HepG2 (cell line): Measurements from ENCODE around the gene OTUB2. TPM values are rescaled to one million over a fixed set of nuclear protein-coding genes. Genes with fewer than 3 reads are reported as not detected.

Experiments used
- ARNT ChIP-seq: fragments of 450-650 bp; IDR thresholded peaks from 2 replicates; pipeline ENCODE4 v1.6.1; 2017
- ATF3 ChIP-seq: sonication (generic); formaldehyde crosslinking; IDR thresholded peaks from 2 replicates; pipeline ENCODE4 v1.4.0; 2020; ENCODE audit warnings: missing genetic modification reagents
- CENPT ChIP-seq: sonication (generic); formaldehyde crosslinking; IDR thresholded peaks from 2 replicates; pipeline ENCODE4 v1.8.0; 2022; ENCODE audit warnings: low read depth, mild to moderate bottlenecking, moderate library complexity, missing genetic modification reagents
- DNMT1 ChIP-seq: sonication (generic); formaldehyde crosslinking; IDR thresholded peaks from 2 replicates; pipeline ENCODE4 v1.5.1; 2020; ENCODE audit warnings: mild to moderate bottlenecking, missing genetic modification reagents
- DPF2 ChIP-seq: sonication (generic); formaldehyde crosslinking; IDR thresholded peaks from 2 replicates; pipeline ENCODE4 v1.4.0; 2020; ENCODE audit warnings: mild to moderate bottlenecking, low read depth, missing genetic modification reagents, borderline replicate concordance
- E2F1 ChIP-seq: sonication (generic); formaldehyde crosslinking; IDR thresholded peaks from 2 replicates; pipeline ENCODE4 v1.5.0; 2020; ENCODE audit warnings: missing genetic modification reagents
- ETV6 ChIP-seq: sonication (generic); formaldehyde crosslinking; conservative IDR thresholded peaks from 2 replicates; pipeline ENCODE4 v1.4.0; 2020; ENCODE audit warnings: missing genetic modification reagents
- HOXA7 ChIP-seq: sonication (generic); formaldehyde crosslinking; IDR thresholded peaks from 2 replicates; pipeline ENCODE4 v1.8.1; 2022; ENCODE audit warnings: mild to moderate bottlenecking, missing genetic modification reagents, moderate library complexity
- KMT2B ChIP-seq: IDR thresholded peaks from 2 replicates; pipeline ENCODE4 v1.6.1; 2016; ENCODE audit warnings: missing genetic modification reagents, missing compliant biosample characterization
- MIXL1 ChIP-seq: IDR thresholded peaks from 2 replicates; pipeline ENCODE4 v1.6.1; 2016
- MTERF4 ChIP-seq: sonication (generic); formaldehyde crosslinking; IDR thresholded peaks from 2 replicates; pipeline ENCODE4 v1.8.0; 2023; ENCODE audit warnings: mild to moderate bottlenecking, missing genetic modification reagents
- NR0B2 ChIP-seq: sonication (generic); formaldehyde crosslinking; IDR thresholded peaks from 2 replicates; pipeline ENCODE4 v1.4.0; 2020; ENCODE audit warnings: mild to moderate bottlenecking, missing genetic modification reagents
- NR2F1 ChIP-seq, 2 experiments: fragments of 450-650 bp in 1 of 2; formaldehyde crosslinking in 1 of 2; IDR thresholded peaks; 2 replicates each; pipeline versions ENCODE4 v1.5.0 to v1.6.1; 2016 to 2020; ENCODE audit warnings: mild to moderate bottlenecking in 1 of 2, missing compliant biosample characterization in 1 of 2, missing genetic modification reagents in 1 of 2, moderate library complexity in 1 of 2
- RAD51 ChIP-seq: fragments of 450-650 bp; IDR thresholded peaks from 2 replicates; pipeline ENCODE4 v1.6.1; 2016; ENCODE audit warnings: borderline replicate concordance
- RBFOX2 ChIP-seq: fragments of 200-400 bp; formaldehyde crosslinking; IDR thresholded peaks from 2 replicates; pipeline ENCODE4 v1.6.1; 2017; ENCODE audit warnings: low read depth, mild to moderate bottlenecking, low read length
- TFAP4 ChIP-seq: sonication (generic); IDR thresholded peaks from 2 replicates; pipeline ENCODE4 v1.6.1; 2016; ENCODE audit warnings: low read depth, borderline replicate concordance
- THRA ChIP-seq: sonication (generic); formaldehyde crosslinking; IDR thresholded peaks from 2 replicates; pipeline ENCODE4 v1.4.0; 2020; ENCODE audit warnings: missing genetic modification reagents, borderline replicate concordance
- XRCC5 ChIP-seq: fragments of 200-400 bp; formaldehyde crosslinking; optimal IDR thresholded peaks from 2 replicates; pipeline ENCODE3; 2017; ENCODE audit warnings: mild to moderate bottlenecking, low read length
- ZBTB33 ChIP-seq: sonication (generic); formaldehyde crosslinking; IDR thresholded peaks from 2 replicates; pipeline ENCODE4 v1.4.0; 2020; ENCODE audit warnings: missing genetic modification reagents
- ZNF180 ChIP-seq: sonication (generic); formaldehyde crosslinking; IDR thresholded peaks from 2 replicates; pipeline ENCODE4 v1.4.0; 2020; ENCODE audit warnings: low read depth, missing genetic modification reagents, borderline replicate concordance
- ZNF337 ChIP-seq: sonication (generic); formaldehyde crosslinking; IDR thresholded peaks from 2 replicates; pipeline ENCODE4 v1.5.1; 2020; ENCODE audit warnings: missing genetic modification reagents, low read depth, mild to moderate bottlenecking, borderline replicate concordance
- ZNF451 ChIP-seq: sonication (generic); formaldehyde crosslinking; IDR thresholded peaks from 2 replicates; pipeline ENCODE4 v1.5.0; 2020; ENCODE audit warnings: mild to moderate bottlenecking, missing genetic modification reagents
- polyA plus RNA-seq, 8 experiments: library from polyadenylated mRNA; depleted of rRNA in 3 of 8; stranded (reverse) in 7 of 8; unstranded in 1 of 8; fragments of >200 nt; fragmentation: Illumina TruSeq in 4 of 8; extraction: Trizol in 4 of 8; gene quantifications; 2 replicates each; pipeline versions ENCODE4 v1.2.1 to v1.2.3, GENCODE V29; 2011 to 2016; ENCODE audit warnings: low read depth in 4 of 8, missing spikeins in 1 of 8, mixed read lengths in 1 of 8; ENCODE audit not compliant: insufficient read depth in 1 of 8
- total RNA-seq, 5 experiments: library from RNA; depleted of rRNA; stranded (reverse); fragments of >200 nt; fragmentation: Illumina TruSeq; extraction: Trizol; gene quantifications; 2 replicates each; pipeline ENCODE4 v1.2.3, GENCODE V29; 2016; ENCODE audit warnings: low read depth in 1 of 5

OTUB2 gene
- total and polyA plus RNA-seq, 2 of the 13 experiments (the other 11 are each of a cell fraction or from before 2014, with no cell fraction given): 2.2 to 2.4 TPM

GRCh38 chr14:94022532-94023411, 3.4 kb upstream of the OTUB2 start (continued):
- TF ChIP-seq CENPT (CRISPR knock-in tag) (no peak), E2F1 (CRISPR knock-in tag) (no peak), RAD51 (no peak), ARNT (no peak), KMT2B (CRISPR knock-in tag) (no peak), NR2F1 (CRISPR knock-in tag; IDR thresholded peaks at IDR 0.05) (0 out of 4 replicates have a peak, but pooled peaks of 1 of the 2 experiments have one; percentile 4), ZNF180 (no peak), HOXA7 (CRISPR knock-in tag) (no peak), ATF3 (CRISPR knock-in tag) (no peak), MIXL1 (CRISPR knock-in tag) (no peak), TFAP4 (no peak), ZNF451 (no peak), DNMT1 (CRISPR knock-in tag) (no peak), NR0B2 (CRISPR knock-in tag) (no peak), XRCC5 (peak; percentile 2), ZNF337 (CRISPR knock-in tag) (no peak), THRA (CRISPR knock-in tag) (no peak), DPF2 (CRISPR knock-in tag) (0 out of 2 replicates have a peak, but pooled peaks have one; percentile 29), ETV6 (no peak), MTERF4 (no peak), RBFOX2 (no peak), ZBTB33 (no peak)
